Calu3 (cell line): ENCODE measurements around the gene PPA1. TPM values are rescaled to one million over a fixed set of nuclear protein-coding genes. Genes with fewer than 3 reads are reported as not detected.

Experiments used
- BruUV-seq: library from RNA; stranded (reverse); fragments of 400-500 nt; replicated peaks from 2 replicates; lab custom pipeline; 2021; lab: Mats Ljungman, UMichigan
- CTCF ChIA-PET: fragments of 300-600 bp; sonication (Branson Sonifier 250); formaldehyde crosslinking; loops from one replicate; lab custom pipeline; 2022; ENCODE audit warnings: antibody characterized with exemption; lab: Charles Lee
- DNase-seq: peaks from one replicate; pipeline ENCODE4 v3.0.0; 2022
- H3K27ac Mint-ChIP-seq: one replicate; pipeline ENCODE4 v1.8.0; 2022; ENCODE audit warnings: mixed read lengths; ENCODE audit not compliant: unreplicated experiment
- H3K27me3 Mint-ChIP-seq: one replicate; pipeline ENCODE4 v1.8.0; 2022; ENCODE audit warnings: mixed read lengths; ENCODE audit not compliant: unreplicated experiment
- H3K36me3 Mint-ChIP-seq: one replicate; pipeline ENCODE4 v1.8.0; 2022; ENCODE audit warnings: mild to moderate bottlenecking, moderate library complexity, mixed read lengths; ENCODE audit not compliant: insufficient read depth, unreplicated experiment
- H3K4me1 Mint-ChIP-seq: one replicate; pipeline ENCODE4 v1.8.0; 2022; ENCODE audit warnings: mild to moderate bottlenecking, low read depth, mixed read lengths; ENCODE audit not compliant: unreplicated experiment
- H3K4me3 Mint-ChIP-seq: one replicate; pipeline ENCODE4 v1.8.0; 2022; ENCODE audit warnings: mild to moderate bottlenecking, low read depth, moderate library complexity, mixed read lengths; ENCODE audit not compliant: unreplicated experiment
- H3K9me3 Mint-ChIP-seq: one replicate; pipeline ENCODE4 v1.8.0; 2022; ENCODE audit warnings: low read depth, mixed read lengths; ENCODE audit not compliant: unreplicated experiment
- CTCF ChIP-seq: fragments of 200-600 bp; IDR thresholded peaks from one replicate; pipeline ENCODE4 v1.8.0; 2022; ENCODE audit warnings: antibody characterized with exemption; ENCODE audit not compliant: unreplicated experiment
- intact Hi-C: fragments of 100-400 bp; cut with micrococcal nuclease; formaldehyde crosslinking; loops from one replicate; pipeline ENCODE4 v1.10.0; 2022; ENCODE audit not compliant: unreplicated experiment
- total RNA-seq: library from RNA; stranded (reverse); gene quantifications from 2 replicates; pipeline ENCODE4 v1.2.3, GENCODE V29; 2022

Gene PPA1
- total RNA-seq, 1 experiment from 2014 or later = 280 TPM

- H3K27ac Mint-ChIP-seq = peak overlapping the region; percentile 87
- CTCF ChIA-PET = interaction anchor here (0.6 to 3.4 kb wide), 24 partner anchors 12 to 240 kb away, joined by 3 to 145 read pairs (median 7); partner anchors contain the start of genes EIF4EBP2, PPA1, SAR1A and TYSND1
- peaks cover 51% of the 10 kb centered on the region for H3K36me3 Mint-ChIP-seq
- no peak for TF ChIP-seq CTCF
- intact Hi-C loops = loop anchor here (5.0 kb wide), 1 partner anchor 156 kb away; no protein-coding TSS in a partner anchor
- no peaks in the 10 kb centered on the region for H3K9me3 Mint-ChIP-seq
- no TSS peak for BruUV-seq
- no peaks in the 10 kb centered on the region for H3K27me3 Mint-ChIP-seq
- H3K4me1 Mint-ChIP-seq = peaks cover 41% of the 10 kb centered on the region
- H3K4me3 Mint-ChIP-seq = peak overlapping the region; percentile 44
- DNase-seq = no peak
Measured at GRCh38 chr10:70221030-70221429, 12.2 kb downstream of the PPA1 start.

- H3K4me1 Mint-ChIP-seq = no peaks in the 10 kb centered on the region
- intact Hi-C loops = no loop called here
- DNase-seq = no peak
- no peak overlapping the region for H3K27ac Mint-ChIP-seq
- H3K27me3 Mint-ChIP-seq = no peaks in the 10 kb centered on the region
- H3K4me3 Mint-ChIP-seq = no peak overlapping the region
- peaks cover 69% of the 10 kb centered on the region for H3K36me3 Mint-ChIP-seq
- no peaks in the 10 kb centered on the region for H3K9me3 Mint-ChIP-seq
- BruUV-seq = no TSS peak
- TF ChIP-seq CTCF = no peak
- CTCF ChIA-PET = no interaction called here
Measured at GRCh38 chr10:70212879-70213278, 20.4 kb downstream of the PPA1 start.

- no peak for TF ChIP-seq CTCF
- no peaks in the 10 kb centered on the region for H3K27me3 Mint-ChIP-seq
- peaks cover 73% of the 10 kb centered on the region for H3K36me3 Mint-ChIP-seq
- no peak overlapping the region for H3K27ac Mint-ChIP-seq
- CTCF ChIA-PET = no interaction called here
- H3K9me3 Mint-ChIP-seq = no peaks in the 10 kb centered on the region
- no peak overlapping the region for H3K4me3 Mint-ChIP-seq
- intact Hi-C loops = no loop called here
- no peaks in the 10 kb centered on the region for H3K4me1 Mint-ChIP-seq
- DNase-seq = no peak
- no TSS peak for BruUV-seq
Measured at GRCh38 chr10:70212277-70212676, 21.0 kb downstream of the PPA1 start.

GRCh38 chr10:70206762-70207161, 26.5 kb downstream of the PPA1 start:
- no peak overlapping the region for H3K4me3 Mint-ChIP-seq
- no peaks in the 10 kb centered on the region for H3K9me3 Mint-ChIP-seq
- H3K27me3 Mint-ChIP-seq = no peaks in the 10 kb centered on the region
- H3K27ac Mint-ChIP-seq = no peak overlapping the region
- CTCF ChIA-PET = no interaction called here
- BruUV-seq = no TSS peak
- peaks cover 82% of the 10 kb centered on the region for H3K36me3 Mint-ChIP-seq
- intact Hi-C loops = no loop called here
- no peak for DNase-seq
- no peaks in the 10 kb centered on the region for H3K4me1 Mint-ChIP-seq
- no peak for TF ChIP-seq CTCF
